ENCODE data around the gene ARMC2. TPM values are rescaled to one million over a fixed set of nuclear protein-coding genes. Genes with fewer than 3 reads are reported as not detected.

The ARMC2 gene
- total and polyA plus RNA-seq, 2 donors (not counting 3 experiments of a cell fraction or from before 2014, with no cell fraction given), result 1.7 to 3.7 TPM

DNA sequence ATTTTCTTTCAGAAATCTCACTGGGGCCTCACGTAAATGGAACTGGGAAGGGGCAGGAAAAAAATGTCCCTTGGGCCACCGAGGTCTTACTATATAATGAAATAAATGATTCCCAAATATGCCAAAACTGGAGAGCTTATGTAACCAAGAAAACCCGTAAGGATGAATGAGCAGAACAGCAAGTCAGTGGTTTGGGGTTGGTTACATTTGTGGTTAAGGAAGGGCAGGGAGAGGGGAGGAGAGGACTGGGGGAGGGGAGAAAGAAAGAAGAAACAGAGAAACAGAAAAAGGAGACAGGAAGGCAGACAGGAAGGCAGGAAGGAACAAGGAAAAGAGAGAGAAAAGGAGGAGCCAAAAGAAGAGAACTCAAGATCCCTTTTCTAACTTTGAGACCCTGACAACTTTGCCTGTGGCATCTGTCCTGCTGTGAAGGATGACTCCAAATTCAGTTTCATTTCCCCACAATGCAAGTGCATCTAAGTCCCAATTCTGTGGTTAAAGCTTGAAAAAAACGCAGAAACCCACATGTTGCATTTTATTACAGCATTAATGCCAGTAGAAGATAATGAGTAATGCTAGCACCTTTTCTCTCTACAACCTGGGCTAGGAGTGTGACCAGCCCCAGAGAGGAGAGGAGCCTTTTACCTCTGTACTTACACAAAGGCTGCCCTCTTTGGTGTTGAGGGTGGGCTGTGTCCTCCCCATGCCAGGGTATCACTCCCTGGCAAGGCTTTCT is 10.8 kb upstream of the ARMC2 start:
- Histone ChIP-seq H3K27ac (ENCODE audit: insufficient read depth, low read depth, low read length) (no peak overlapping the region), H3K4me1 (ENCODE audit: control insufficient read depth, extremely low read depth, insufficient read depth, low read length) (no peaks in the 10 kb centered on the region), H3K9me1 (replicated peaks; ENCODE audit: control insufficient read depth, extremely low read depth, insufficient read depth, low read length) (no peaks in the 10 kb centered on the region), H3K36me3 (ENCODE audit: control insufficient read depth in 2 of 2, extremely low read depth in 1 of 2, insufficient read depth in 2 of 2, low read length in 2 of 2) (no peaks in the 10 kb centered on the region), H3K4me2 (ENCODE audit: insufficient read depth, low read length) (no peak overlapping the region), H3K9me3 (replicated peaks; ENCODE audit: control insufficient read depth, insufficient read depth, low read length) (no peaks in the 10 kb centered on the region), H4K20me1 (replicated peaks; ENCODE audit: control insufficient read depth, extremely low read depth, insufficient read depth, low read length) (no peaks in the 10 kb centered on the region), H3K9ac (replicated peaks; ENCODE audit: extremely low read depth, insufficient read depth, low read length) (no peak overlapping the region), H3K79me2 (ENCODE audit: control insufficient read depth, insufficient read depth, low read length) (no peaks in the 10 kb centered on the region), H2AFZ (ENCODE audit: low read depth, low read length) (no peak overlapping the region), H3K27me3 (ENCODE audit: control insufficient read depth in 2 of 2, insufficient read depth in 2 of 2, low read length in 2 of 2) (peaks cover 0 to 11% of the 10 kb centered on the region in 2 experiments), H3K4me3 (replicated peaks in 1 of 3; ENCODE audit: insufficient read depth in 1 of 3, low read depth in 1 of 3, low read length in 3 of 3) (no peak overlapping the region)
- intact Hi-C loops (cut with micrococcal nuclease) (loop anchor here (5.0 kb wide), 1 partner anchor 150 kb away; no protein-coding TSS in a partner anchor), dilution Hi-C loops (cut with MboI; ENCODE audit: extremely low pct_ligation_motif_present, low sequenced_read_pairs) (no loop called here)
- DNase-seq (ENCODE audit: low read depth, low spot score), result no peak
- TF ChIP-seq CTCF (IDR thresholded peaks at IDR 0.05; ENCODE audit: extremely low read depth in 1 of 2, insufficient read depth in 1 of 2, low read depth in 1 of 2, low read length in 2 of 2), result no peak
- no peak for TF ChIP-seq POLR2AphosphoS5 (IDR thresholded peaks at IDR 0.05; ENCODE audit: insufficient read depth, low read depth, low read length)
- TF ChIP-seq JUN (IDR thresholded peaks at IDR 0.05; ENCODE audit: borderline replicate concordance, insufficient read depth, insufficient read length, low read depth), result no peak
- TF ChIP-seq POLR2A (IDR thresholded peaks at IDR 0.05; ENCODE audit: low read depth, low read length), result no peak
- no peak for TF ChIP-seq GATA2 (IDR thresholded peaks at IDR 0.05; ENCODE audit: insufficient read depth, insufficient read length, low read depth, low read length)
- TF ChIP-seq, protein P1, sequence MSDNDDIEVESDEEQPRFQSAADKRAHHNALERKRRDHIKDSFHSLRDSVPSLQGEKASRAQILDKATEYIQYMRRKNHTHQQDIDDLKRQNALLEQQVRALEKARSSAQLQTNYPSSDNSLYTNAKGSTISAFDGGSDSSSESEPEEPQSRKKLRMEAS (IDR thresholded peaks at IDR 0.05; ENCODE audit: insufficient read depth, insufficient read length), result no peak
- no peak for TF ChIP-seq MYC (IDR thresholded peaks at IDR 0.05; ENCODE audit: low read depth, low read length)
- BruUV-seq (replicated peaks), result no TSS peak
- CTCF ChIA-PET, result interaction anchor here (0.9 to 5.1 kb wide), 6 partner anchors 10 to 300 kb away, joined by 3 to 44 read pairs (median 8); partner anchors contain the start of genes ARMC2 and FOXO3
- FAIRE-seq, result no peak
- POLR2A ChIA-PET, result no interaction called here
